OCI-LY7 (cell line): ENCODE measurements around the gene C2CD3. TPM values are rescaled to one million over a fixed set of nuclear protein-coding genes. Genes with fewer than 3 reads are reported as not detected.
A peak's percentile ranks its signal among the peaks of the same experiment; 100 is the strongest.

Source experiments
- BruUV-seq: library from RNA; stranded (reverse); fragments of 400-500 nt; replicated peaks from 2 replicates; lab custom pipeline; 2021; lab: Mats Ljungman, UMichigan
- CTCF ChIA-PET: fragments of 300-600 bp; sonication (Branson Sonifier 250); formaldehyde crosslinking; loops from one replicate; lab custom pipeline; 2022; ENCODE audit warnings: antibody characterized with exemption; ENCODE audit not compliant: unreplicated experiment; lab: Charles Lee
- POLR2A ChIA-PET: fragments of 300-600 bp; sonication (Branson Sonifier 250); formaldehyde crosslinking; loops from one replicate; lab custom pipeline; 2022; ENCODE audit warnings: antibody characterized with exemption; lab: Charles Lee
- DNase-seq: peaks from one replicate; pipeline ENCODE4 v3.0.0-alpha.2; 2015; ENCODE audit warnings: low spot score
- H2AFZ ChIP-seq: fragments of 200-600 bp; sonication (generic), shearing (Covaris generic); 2 replicates; pipeline ENCODE4 v1.6.1; 2014; ENCODE audit warnings: mild to moderate bottlenecking, antibody characterized with exemption, low read length, moderate library complexity
- H3K27ac ChIP-seq: fragments of 200-600 bp; sonication (generic); 2 replicates; pipeline ENCODE4 v1.5.1; 2014; ENCODE audit warnings: mixed run types, low read depth, mild to moderate bottlenecking, moderate library complexity, low read length, inconsistent platforms; ENCODE audit not compliant: poor library complexity, severe bottlenecking
- H3K36me3 ChIP-seq: fragments of 200-600 bp; sonication (generic); 2 replicates; pipeline ENCODE4 v1.6.1; 2014; ENCODE audit warnings: mild to moderate bottlenecking, antibody characterized with exemption, low read length, moderate library complexity, mixed read lengths; ENCODE audit not compliant: insufficient read depth
- H3K4me1 ChIP-seq: fragments of 200-600 bp; sonication (generic); 2 replicates; pipeline ENCODE4 v1.5.1; 2014; ENCODE audit warnings: mild to moderate bottlenecking, low read length; ENCODE audit not compliant: insufficient read depth, poor library complexity, severe bottlenecking
- H3K4me2 ChIP-seq: fragments of 200-600 bp; sonication (generic); 2 replicates; pipeline ENCODE4 v1.6.1; 2014; ENCODE audit warnings: mild to moderate bottlenecking, low read length
- H3K4me3 ChIP-seq: fragments of 200-600 bp; sonication (generic); 2 replicates; pipeline ENCODE4 v1.5.1; 2014; ENCODE audit warnings: mild to moderate bottlenecking, low read depth, low read length; ENCODE audit not compliant: poor library complexity, severe bottlenecking
- H3K79me2 ChIP-seq: fragments of 200-600 bp; sonication (generic); 2 replicates; pipeline ENCODE4 v1.6.1; 2016; ENCODE audit warnings: low read depth, mild to moderate bottlenecking, low read length, moderate library complexity, mixed read lengths; ENCODE audit not compliant: insufficient read depth
- H3K9me2 ChIP-seq: fragments of 200-600 bp; sonication (generic); 2 replicates; pipeline ENCODE4 v1.6.1; 2016; ENCODE audit warnings: mild to moderate bottlenecking, low read length, mixed read lengths; ENCODE audit not compliant: insufficient read depth
- H3K9me3 ChIP-seq: fragments of 200-600 bp; sonication (generic); 2 replicates; pipeline ENCODE4 v1.6.1; 2014; ENCODE audit warnings: mild to moderate bottlenecking, mixed run types, low read length, mixed read lengths
- H4K20me1 ChIP-seq: fragments of 200-600 bp; sonication (generic); 2 replicates; pipeline ENCODE4 v1.6.1; 2014; ENCODE audit warnings: mild to moderate bottlenecking, antibody characterized with exemption, low read length, moderate library complexity, mixed read lengths; ENCODE audit not compliant: insufficient read depth
- CTCF ChIP-seq: fragments of 200-600 bp; sonication (generic); conservative IDR thresholded peaks from 2 replicates; pipeline ENCODE4 v1.5.1; 2014; ENCODE audit warnings: mild to moderate bottlenecking, antibody characterized with exemption, low read length, moderate library complexity, mixed read lengths
- EZH2phosphoT487 ChIP-seq: fragments of 200-600 bp; sonication (generic); IDR thresholded peaks from 2 replicates; pipeline ENCODE4 v1.6.1; 2018; ENCODE audit warnings: low read depth, borderline replicate concordance, mild to moderate bottlenecking, mixed run types, antibody characterized with exemption, low read length, moderate library complexity, mixed read lengths
- intact Hi-C: fragments of 100-400 bp; cut with micrococcal nuclease; formaldehyde crosslinking; loops from one replicate; pipeline ENCODE4 v1.10.0; 2022; ENCODE audit not compliant: unreplicated experiment
- total RNA-seq, 2 experiments: library from RNA; depleted of rRNA in 1 of 2; stranded (reverse); fragments of >200 nt in 1 of 2; shearing (Covaris generic) in 1 of 2; gene quantifications; 2 replicates each; pipeline ENCODE4 v1.2.3, GENCODE V29; 2014 to 2022

Gene C2CD3
- total RNA-seq, 2 experiments from 2014 or later, result 29.2 to 32.1 TPM

GRCh38 chr11:73998846-73999575, 171.8 kb downstream of the C2CD3 start:
- no TSS peak for BruUV-seq
- Histone ChIP-seq H3K27ac (peak overlapping the region; percentile 88), H2AFZ (peak overlapping the region; percentile 30; the same call in 1 of the 2 replicates), H3K4me2 (peak overlapping the region; percentile 66), H3K79me2 (no peaks in the 10 kb centered on the region; the same call in 1 of the 2 replicates), H3K4me1 (peaks cover 68% of the 10 kb centered on the region), H3K36me3 (no peaks in the 10 kb centered on the region), H3K4me3 (peak overlapping the region; percentile 8), H3K9me2 (no peaks in the 10 kb centered on the region), H3K9me3 (no peaks in the 10 kb centered on the region), H4K20me1 (no peaks in the 10 kb centered on the region)
- ChIA-PET POLR2A (interaction anchor here (0.6 to 2.0 kb wide), 8 partner anchors 12 to 151 kb away, joined by 3 to 39 read pairs (median 4); partner anchors contain the start of gene UCP2), CTCF (no interaction called here)
- TF ChIP-seq CTCF, result no peak
- TF ChIP-seq EZH2phosphoT487, result no peak
- no peak for DNase-seq
- intact Hi-C loops, result no loop called here

GRCh38 chr11:73997120-73997770, 173.6 kb downstream of the C2CD3 start:
- H3K27ac ChIP-seq, result peak overlapping the region; percentile 88
- H3K4me2 ChIP-seq, result peak overlapping the region; percentile 66
- no peaks in the 10 kb centered on the region; the same call in 1 of the 2 replicates for H3K79me2 ChIP-seq
- POLR2A ChIA-PET, result interaction anchor here (0.6 to 2.0 kb wide), 5 partner anchors 15 to 1313 kb away, joined by 3 to 39 read pairs (median 4); partner anchors contain the start of genes C2CD3, PPME1 and UCP2
- peak overlapping the region; percentile 42 for H3K4me3 ChIP-seq
- TF ChIP-seq CTCF (peak; percentile 58), EZH2phosphoT487 (no peak)
- no TSS peak for BruUV-seq
- intact Hi-C loops, result no loop called here
- peak; percentile 72 for DNase-seq
- no peaks in the 10 kb centered on the region for H3K9me2 ChIP-seq
- peak overlapping the region; percentile 30; the same call in 1 of the 2 replicates for H2AFZ ChIP-seq
- no peaks in the 10 kb centered on the region for H3K9me3 ChIP-seq
- H3K4me1 ChIP-seq, result peaks cover 82% of the 10 kb centered on the region
- CTCF ChIA-PET, result interaction anchor here (1.2 to 1.5 kb wide), 2 partner anchors 15 to 17 kb away, joined by 4 to 5 read pairs; partner anchors contain the start of gene UCP2
- H3K36me3 ChIP-seq, result no peaks in the 10 kb centered on the region
- H4K20me1 ChIP-seq, result no peaks in the 10 kb centered on the region
